HEK293T (cell line): ENCODE data around the gene SRPK1.

ENCODE experiments used
- CTCF ChIA-PET: fragments of 350-600 bp; formaldehyde crosslinking; extraction: SDS; loops from one replicate; lab custom pipeline; 2021; ENCODE audit warnings: antibody characterized with exemption, inconsistent platforms; lab: Yijun Ruan, JAX
- POLR2A ChIA-PET: fragments of 350-600 bp; formaldehyde crosslinking; extraction: SDS; loops from one replicate; lab custom pipeline; 2020; ENCODE audit warnings: antibody characterized with exemption, inconsistent platforms; lab: Yijun Ruan, JAX
- DNase-seq: peaks from one replicate; pipeline ENCODE4 v3.0.0; 2012; ENCODE audit warnings: mixed read lengths; ENCODE audit errors: extremely low spot score
- ARNT ChIP-seq: fragments of 450-650 bp; IDR thresholded peaks from 2 replicates; pipeline ENCODE4 v1.6.1; 2017; ENCODE audit warnings: mild to moderate bottlenecking
- BHLHE40 ChIP-seq: fragments of 450-650 bp; IDR thresholded peaks from 2 replicates; pipeline ENCODE4 v1.6.1; 2016; ENCODE audit warnings: mild to moderate bottlenecking, moderate library complexity, borderline replicate concordance
- CTBP1 ChIP-seq: fragments of 450-650 bp; IDR thresholded peaks from 2 replicates; pipeline ENCODE4 v1.6.1; 2016; ENCODE audit warnings: borderline replicate concordance
- ELF4 ChIP-seq: fragments of 450-650 bp; IDR thresholded peaks from 2 replicates; pipeline ENCODE4 v1.6.1; 2017; ENCODE audit warnings: antibody characterized with exemption
- FOXA1 ChIP-seq: fragments of 450-650 bp; IDR thresholded peaks from 2 replicates; pipeline ENCODE4 v1.6.1; 2016; ENCODE audit warnings: mild to moderate bottlenecking
- FOXK2 ChIP-seq: fragments of 450-650 bp; IDR thresholded peaks from 2 replicates; pipeline ENCODE4 v1.6.1; 2016; ENCODE audit warnings: mild to moderate bottlenecking
- FOXM1 ChIP-seq: fragments of 450-650 bp; IDR thresholded peaks from 2 replicates; pipeline ENCODE4 v1.6.1; 2017; ENCODE audit warnings: mild to moderate bottlenecking, borderline replicate concordance
- HDGF ChIP-seq: fragments of 450-650 bp; IDR thresholded peaks from 2 replicates; pipeline ENCODE4 v1.6.1; 2017; ENCODE audit warnings: antibody characterized with exemption, borderline replicate concordance
- L3MBTL2 ChIP-seq: fragments of 450-650 bp; conservative IDR thresholded peaks from 2 replicates; pipeline ENCODE4 v1.6.1; 2016; ENCODE audit warnings: mild to moderate bottlenecking
- LEF1 ChIP-seq: fragments of 450-650 bp; IDR thresholded peaks from 2 replicates; pipeline ENCODE4 v1.6.1; 2017; ENCODE audit warnings: mild to moderate bottlenecking, borderline replicate concordance
- NFRKB ChIP-seq: fragments of 450-650 bp; IDR thresholded peaks from 2 replicates; pipeline ENCODE4 v1.6.1; 2016; ENCODE audit warnings: mild to moderate bottlenecking, moderate library complexity
- SP1 ChIP-seq: fragments of 450-650 bp; IDR thresholded peaks from 2 replicates; pipeline ENCODE4 v1.6.1; 2017
- SUZ12 ChIP-seq: fragments of 450-650 bp; IDR thresholded peaks from 2 replicates; pipeline ENCODE4 v1.6.1; 2016; ENCODE audit warnings: mild to moderate bottlenecking
- TARDBP ChIP-seq: fragments of 450-650 bp; IDR thresholded peaks from 2 replicates; pipeline ENCODE4 v1.6.1; 2016
- ZNF384 ChIP-seq: fragments of 450-650 bp; IDR thresholded peaks from 2 replicates; pipeline ENCODE4 v1.6.1; 2016
- TF ChIP-seq, protein P1 (sequence below): fragments of 450-650 bp; IDR thresholded peaks from 2 replicates; pipeline ENCODE4 v1.6.1; 2016

The SRPK1 gene

DNA sequence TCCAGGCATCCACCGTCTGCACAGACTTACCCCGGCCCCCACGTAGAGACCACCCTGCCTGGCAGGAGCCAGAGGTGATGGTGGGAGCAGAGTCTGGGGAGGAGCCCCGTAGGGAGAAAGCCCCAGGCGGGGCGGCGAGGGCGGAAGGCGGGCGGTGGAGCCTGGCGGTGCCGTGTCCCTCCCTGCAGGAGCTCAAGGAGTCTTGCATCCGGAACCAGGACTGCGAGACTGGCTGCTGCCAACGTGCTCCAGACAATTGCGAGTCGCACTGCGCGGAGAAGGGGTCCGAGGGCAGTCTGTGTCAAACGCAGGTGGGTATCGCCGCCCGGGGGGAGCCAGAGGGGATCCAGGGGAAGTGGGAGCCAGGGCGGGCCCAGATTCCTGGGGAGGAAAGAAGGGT lies 134.1 kb downstream of the SRPK1 start:
- TF ChIP-seq ELF4, result no peak
- TF ChIP-seq TARDBP, result no peak
- TF ChIP-seq SUZ12, result no peak
- no peak for TF ChIP-seq HDGF
- no peak for TF ChIP-seq L3MBTL2
- TF ChIP-seq, protein P1, sequence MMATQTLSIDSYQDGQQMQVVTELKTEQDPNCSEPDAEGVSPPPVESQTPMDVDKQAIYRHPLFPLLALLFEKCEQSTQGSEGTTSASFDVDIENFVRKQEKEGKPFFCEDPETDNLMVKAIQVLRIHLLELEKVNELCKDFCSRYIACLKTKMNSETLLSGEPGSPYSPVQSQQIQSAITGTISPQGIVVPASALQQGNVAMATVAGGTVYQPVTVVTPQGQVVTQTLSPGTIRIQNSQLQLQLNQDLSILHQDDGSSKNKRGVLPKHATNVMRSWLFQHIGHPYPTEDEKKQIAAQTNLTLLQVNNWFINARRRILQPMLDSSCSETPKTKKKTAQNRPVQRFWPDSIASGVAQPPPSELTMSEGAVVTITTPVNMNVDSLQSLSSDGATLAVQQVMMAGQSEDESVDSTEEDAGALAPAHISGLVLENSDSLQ, result no peak
- no peak for TF ChIP-seq NFRKB
- no peak for TF ChIP-seq FOXM1
- no peak for TF ChIP-seq CTBP1
- TF ChIP-seq ZNF384, result no peak
- TF ChIP-seq ARNT, result no peak
- no peak for TF ChIP-seq SP1
- no peak for TF ChIP-seq FOXK2
- ChIA-PET POLR2A (no interaction called here), CTCF (no interaction called here)
- DNase-seq, result no peak

DNA sequence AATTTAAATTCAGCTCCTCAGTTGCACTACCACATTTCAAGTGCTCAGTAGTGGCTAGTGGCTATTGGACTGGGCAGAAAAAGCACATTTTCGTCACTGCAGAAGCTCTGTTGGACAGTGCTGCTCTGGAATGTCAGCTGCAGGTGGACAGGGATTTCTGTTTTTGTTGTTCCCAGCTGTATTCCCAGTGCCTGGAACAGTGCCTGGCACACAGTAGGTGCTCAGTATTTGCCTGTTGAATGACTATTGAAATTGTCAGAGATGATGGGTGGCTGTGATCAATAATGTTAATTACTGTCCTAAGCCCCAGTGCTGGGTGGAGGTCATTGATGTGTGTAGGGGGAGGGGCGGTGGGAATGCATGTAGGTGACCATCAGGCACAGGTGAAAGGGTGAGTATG lies 134.6 kb downstream of the SRPK1 start:
- POLR2A ChIA-PET, result no interaction called here
- TF ChIP-seq TARDBP (no peak), BHLHE40 (no peak), NFRKB (no peak), LEF1 (no peak), FOXM1 (no peak), ELF4 (no peak), ARNT (no peak), L3MBTL2 (no peak), FOXA1 (no peak), HDGF (no peak), SUZ12 (no peak), SP1 (no peak)
- DNase-seq, result no peak
- CTCF ChIA-PET, result no interaction called here

DNA sequence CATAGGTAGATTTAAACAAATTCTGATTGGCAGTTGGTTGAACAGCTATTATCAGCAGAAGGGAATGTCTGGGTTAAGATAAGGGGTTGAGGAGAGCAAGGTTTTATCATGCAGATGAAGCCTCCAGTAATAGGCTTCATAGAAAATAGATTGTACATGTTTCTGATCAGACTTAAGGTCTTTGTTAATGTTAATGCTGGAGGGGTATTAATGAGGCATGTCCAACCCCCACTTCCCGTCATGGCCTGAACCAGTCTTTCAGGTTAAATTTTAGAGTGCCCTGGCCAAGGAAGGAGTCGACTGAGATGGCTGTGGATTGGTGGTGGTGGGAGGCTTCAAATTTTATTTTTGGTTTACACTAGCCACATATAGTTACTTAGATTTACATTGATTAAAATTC lies 136.7 kb downstream of the SRPK1 start:
- DNase-seq, result no peak
- TF ChIP-seq SUZ12, result no peak
- TF ChIP-seq CTBP1, result no peak
- no peak for TF ChIP-seq FOXM1
- no peak for TF ChIP-seq ZNF384
- TF ChIP-seq BHLHE40, result no peak
- ChIA-PET CTCF (interaction anchor here (0.6 kb wide), 1 partner anchor 1563 kb away, joined by 3 read pairs; no protein-coding TSS in a partner anchor), POLR2A (no interaction called here)
